C4-2B (cell line): ENCODE results near the gene COX4I1.
A peak's percentile ranks its signal among the peaks of the same experiment; 100 is the strongest.

Experiments used
- CTCF ChIP-seq: fragments of 450-650 bp; conservative IDR thresholded peaks from 2 replicates; pipeline ENCODE4 v1.5.1; 2017; ENCODE audit warnings: mild to moderate bottlenecking
- ZFX ChIP-seq: fragments of 450-650 bp; IDR thresholded peaks from 2 replicates; pipeline ENCODE4 v1.6.1; 2017

GRCh38 chr16:85752511-85753420 lies 46.7 kb upstream of the COX4I1 start:
- peak; percentile 78 for TF ChIP-seq CTCF
- TF ChIP-seq ZFX, result no peak
